ENCODE results near the gene SLC10A3.

Gene SLC10A3

GRCh38 chrX:154440623-154441357 lies 49.6 kb downstream of the SLC10A3 start:
- DNase-seq (ENCODE audit: low read depth, low spot score), result no peak

- no peak for DNase-seq (ENCODE audit: low read depth, low spot score)
These were observed 50.6 kb downstream of the SLC10A3 start for GRCh38 chrX:154439841-154440240.

- DNase-seq (ENCODE audit: low read depth, low spot score), result no peak
These were observed 52.2 kb downstream of the SLC10A3 start for GRCh38 chrX:154437971-154438893.
